Erythroblast (primary cell): Measurements from ENCODE around the gene SYNE2.

Experiments
- GATA1 ChIP-seq: IDR thresholded peaks from 2 replicates; pipeline ENCODE4 v1.6.1; 2011; ENCODE audit warnings: low read depth, mild to moderate bottlenecking, control low read depth, low read length, moderate library complexity
- POLR2A ChIP-seq: IDR thresholded peaks from 2 replicates; pipeline ENCODE4 v1.6.1; 2011; ENCODE audit warnings: mild to moderate bottlenecking, low read length

GRCh38 chr14:63991833-63992232, 139.0 kb downstream of the SYNE2 start:
- TF ChIP-seq POLR2A (no peak), GATA1 (no peak)
